HCT116 (cell line): Measurements from ENCODE around the gene TENT5D. TPM values are rescaled to one million over a fixed set of nuclear protein-coding genes. Genes with fewer than 3 reads are reported as not detected.

Experiments
- ATAC-seq: fragments of 200-7000 bp; cut with Tn5 transposase; 2 replicates; pipeline ENCODE4 v1.9.1; 2020; ENCODE audit warnings: mild to moderate bottlenecking, moderate library complexity
- BruUV-seq: library from RNA; stranded (reverse); fragments of 400-500 nt; replicated peaks from 2 replicates; lab custom pipeline; 2021; lab: Mats Ljungman, UMichigan
- CTCF ChIA-PET: fragments of 300-600 bp; sonication (Branson Sonifier 250); formaldehyde crosslinking; loops from one replicate; lab custom pipeline; 2021; ENCODE audit warnings: antibody characterized with exemption; lab: Charles Lee
- POLR2A ChIA-PET: fragments of 300-600, 350-600 bp; sonication (Branson Sonifier 250); formaldehyde crosslinking; loops from one replicate; lab custom pipeline; 2021; ENCODE audit warnings: antibody characterized with exemption; lab: Charles Lee
- RAD21 ChIA-PET, 2 experiments: fragments of 300-600 bp; sonication (Branson Sonifier 250); formaldehyde crosslinking; loops; one replicate each; lab custom pipeline; 2023; ENCODE audit warnings: low total read pairs in 2 of 2; ENCODE audit not compliant: uncharacterized antibody in 2 of 2, unreplicated experiment in 2 of 2, low non-redundant PET in 1 of 2; lab: Charles Lee
- DNase-seq: peaks from one replicate; pipeline ENCODE4 v3.0.0-alpha.2; 2010; ENCODE audit warnings: low read depth, low spot score
- H2AFZ ChIP-seq: fragments of 200-600 bp; shearing (Covaris generic), sonication (generic); 2 replicates; pipeline ENCODE4 v1.6.1; 2017; ENCODE audit warnings: low read depth, mixed run types, mixed read lengths, antibody characterized with exemption, low read length; ENCODE audit not compliant: poor library complexity, severe bottlenecking
- H3K27ac ChIP-seq: 2 replicates; pipeline ENCODE4 v1.5.1; 2012; ENCODE audit warnings: low read depth, low read length
- H3K27me3 ChIP-seq: fragments of 200-600 bp; sonication (generic); 2 replicates; pipeline ENCODE4 v1.6.1; 2016; ENCODE audit warnings: mixed run types, low read length, mixed read lengths; ENCODE audit not compliant: insufficient read depth
- H3K36me3 ChIP-seq, 2 experiments: fragments of 200-500 bp in 1 of 2; fragments of 200-600 bp in 1 of 2; sonication (Bioruptor generic) in 1 of 2; sonication (generic) in 1 of 2; 2 replicates each; pipeline versions ENCODE4 v1.5.1 to v1.6.1; 2014 to 2016; ENCODE audit warnings: low read length in 2 of 2, inconsistent platforms in 1 of 2, mixed read lengths in 1 of 2, mixed run types in 1 of 2; ENCODE audit not compliant: insufficient read depth in 2 of 2, control insufficient read depth in 1 of 2
- H3K4me1 ChIP-seq, 2 experiments: fragments of 200-600 bp in 1 of 2; sonication (generic) in 1 of 2; 2 replicates each; pipeline versions ENCODE4 v1.5.1 to v1.6.1; 2012 to 2017; ENCODE audit warnings: low read length in 2 of 2, inconsistent platforms in 1 of 2, mild to moderate bottlenecking in 1 of 2, mixed read lengths in 1 of 2, mixed run types in 1 of 2, moderate library complexity in 1 of 2; ENCODE audit not compliant: insufficient read depth in 2 of 2, control insufficient read depth in 1 of 2
- H3K4me2 ChIP-seq: fragments of 200-600 bp; sonication (generic); 2 replicates; pipeline ENCODE4 v1.6.1; 2017; ENCODE audit warnings: mixed run types, low read length, mixed read lengths
- H3K4me3 ChIP-seq, 2 experiments: fragments of 200-600 bp in 1 of 2; sonication (generic) in 1 of 2; replicated peaks in 1 of 2; 2 replicates each; pipeline ENCODE4 v1.5.1; 2011 to 2016; ENCODE audit warnings: low read length in 2 of 2, control low read depth in 1 of 2, low read depth in 1 of 2, mild to moderate bottlenecking in 1 of 2, mixed read lengths in 1 of 2, mixed run types in 1 of 2
- H3K79me2 ChIP-seq: fragments of 200-600 bp; sonication (generic); 2 replicates; pipeline ENCODE4 v1.6.1; 2017; ENCODE audit warnings: mild to moderate bottlenecking, mixed run types, low read length, moderate library complexity, mixed read lengths; ENCODE audit not compliant: insufficient read depth
- H3K9ac ChIP-seq: fragments of 200-600 bp; sonication (generic); 2 replicates; pipeline ENCODE4 v1.6.1; 2016; ENCODE audit warnings: low read length, mixed read lengths
- H3K9me2 ChIP-seq: fragments of 200-600 bp; sonication (generic), shearing (Covaris generic); 2 replicates; pipeline ENCODE4 v1.6.1; 2017; ENCODE audit warnings: mixed run types, mild to moderate bottlenecking, moderate library complexity; ENCODE audit not compliant: insufficient read depth
- H3K9me3 ChIP-seq, 2 experiments: fragments of 200-500 bp in 1 of 2; fragments of 200-600 bp in 1 of 2; sonication (Bioruptor generic) in 1 of 2; sonication (generic) in 1 of 2; 2 replicates each; pipeline ENCODE4 v1.6.1; 2014 to 2017; ENCODE audit warnings: low read length in 2 of 2, mixed read lengths in 2 of 2, inconsistent platforms in 1 of 2, low read depth in 1 of 2, mild to moderate bottlenecking in 1 of 2, mixed run types in 1 of 2, moderate library complexity in 1 of 2; ENCODE audit not compliant: control insufficient read depth in 1 of 2, insufficient read depth in 1 of 2
- H4K20me1 ChIP-seq: fragments of 200-600 bp; sonication (generic), shearing (Covaris generic); 2 replicates; pipeline ENCODE4 v1.6.1; 2017; ENCODE audit warnings: mixed run types, mild to moderate bottlenecking, moderate library complexity; ENCODE audit not compliant: insufficient read depth
- CBX3 ChIP-seq: IDR thresholded peaks from 2 replicates; pipeline ENCODE4 v1.6.1; 2012; ENCODE audit warnings: low read depth
- EGR1 ChIP-seq: IDR thresholded peaks from 2 replicates; pipeline ENCODE4 v1.6.1; 2012; ENCODE audit warnings: low read depth
- ELF1 ChIP-seq: IDR thresholded peaks from 2 replicates; pipeline ENCODE4 v1.6.1; 2012; ENCODE audit warnings: low read depth, borderline replicate concordance
- FOSL1 ChIP-seq: IDR thresholded peaks from 2 replicates; pipeline ENCODE4 v1.6.1; 2012; ENCODE audit warnings: low read depth
- POLR2A ChIP-seq: IDR thresholded peaks from 2 replicates; pipeline ENCODE4 v1.7.0; 2011; ENCODE audit warnings: borderline replicate concordance; ENCODE audit not compliant: insufficient read depth, insufficient read length; ENCODE audit errors: extremely low read depth
- RAD21 ChIP-seq: IDR thresholded peaks from 2 replicates; pipeline ENCODE4 v1.6.1; 2012; ENCODE audit warnings: low read depth, mild to moderate bottlenecking
- SIN3A ChIP-seq: IDR thresholded peaks from 2 replicates; pipeline ENCODE4 v1.6.1; 2012; ENCODE audit warnings: low read depth
- TCF7L2 ChIP-seq: IDR thresholded peaks from 2 replicates; pipeline ENCODE4 v1.7.0; 2011; ENCODE audit warnings: borderline replicate concordance, inconsistent platforms; ENCODE audit not compliant: insufficient read depth, insufficient read length; ENCODE audit errors: extremely low read depth
- ZNF274 ChIP-seq: fragments of 200-500 bp; sonication (Bioruptor generic); IDR thresholded peaks from 2 replicates; pipeline ENCODE4 v1.6.1; 2014; ENCODE audit warnings: mild to moderate bottlenecking, low read depth, low read length, inconsistent platforms
- intact Hi-C: fragments of 100-400 bp; cut with micrococcal nuclease; formaldehyde crosslinking; loops from 2 replicates; pipeline ENCODE4 v1.10.0; 2022
- total RNA-seq: library from RNA; stranded (reverse); gene quantifications from one replicate; pipeline ENCODE4 v1.2.1, GENCODE V29; 2021; ENCODE audit not compliant: unreplicated experiment
- TF ChIP-seq, protein P1 (sequence below): IDR thresholded peaks from 2 replicates; pipeline ENCODE4 v1.6.1; 2012
- TF ChIP-seq, protein P2 (sequence below), 3 experiments: fragments of 200-600 bp in 1 of 3; sonication (generic) in 1 of 3; IDR thresholded peaks in 2 of 3; conservative IDR thresholded peaks in 1 of 3; 2 replicates each; pipeline ENCODE4 v1.5.1; 2012 to 2017; ENCODE audit warnings: low read depth in 2 of 3, low read length in 2 of 3, antibody characterized with exemption in 1 of 3, borderline replicate concordance in 1 of 3, control low read depth in 1 of 3, mild to moderate bottlenecking in 1 of 3, mixed read lengths in 1 of 3, mixed run types in 1 of 3, moderate library complexity in 1 of 3; ENCODE audit not compliant: insufficient read depth in 1 of 3
- TF ChIP-seq, protein P3 (sequence below): IDR thresholded peaks from 2 replicates; pipeline ENCODE4 v1.6.1; 2011; ENCODE audit warnings: mild to moderate bottlenecking, low read length, moderate library complexity; ENCODE audit not compliant: insufficient replicate concordance; ENCODE audit errors: extremely low read depth
- TF ChIP-seq, protein P4 (sequence below): IDR thresholded peaks from 2 replicates; pipeline ENCODE4 v1.6.1; 2012
- TF ChIP-seq, protein P5 (sequence below): IDR thresholded peaks from 2 replicates; pipeline ENCODE4 v1.6.1; 2012; ENCODE audit warnings: low read depth

The TENT5D gene
- total RNA-seq, 1 experiment from 2014 or later = not detected

DNA sequence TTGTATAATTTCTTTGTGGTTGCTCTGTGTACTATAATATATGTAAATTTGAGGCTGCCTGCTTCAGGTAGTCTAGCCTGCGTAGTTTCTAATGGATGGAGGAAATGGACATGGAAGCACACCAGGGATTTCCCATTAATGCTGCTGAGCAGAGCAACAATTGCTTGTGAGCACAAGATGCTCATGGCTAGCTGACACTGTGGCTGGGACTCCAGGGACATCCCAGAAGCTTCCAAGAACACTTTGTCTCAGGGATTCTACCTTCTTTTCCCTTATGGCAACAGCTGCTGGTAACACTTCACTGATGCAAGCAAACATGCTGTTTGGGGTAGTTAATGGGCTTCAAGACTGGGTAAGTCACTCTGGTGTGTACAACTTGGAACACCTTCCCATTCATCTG lies 66.1 kb downstream of the TENT5D start:
- Histone ChIP-seq H3K9me3 (no peaks in the 10 kb centered on the region), H3K9ac (no peak overlapping the region), H3K9me2 (no peaks in the 10 kb centered on the region), H3K27me3 (no peaks in the 10 kb centered on the region), H4K20me1 (no peaks in the 10 kb centered on the region), H3K27ac (no peak overlapping the region), H3K4me1 (no peaks in the 10 kb centered on the region), H3K79me2 (no peaks in the 10 kb centered on the region), H3K4me2 (no peak overlapping the region), H3K4me3 (no peak overlapping the region), H3K36me3 (no peaks in the 10 kb centered on the region), H2AFZ (no peak overlapping the region)
- POLR2A ChIA-PET = no interaction called here
- ATAC-seq = no peak
- no TSS peak for BruUV-seq
- intact Hi-C loops = no loop called here
- DNase-seq = no peak
- RAD21 ChIA-PET = no interaction called here
- CTCF ChIA-PET = no interaction called here
- TF ChIP-seq, protein P1, sequence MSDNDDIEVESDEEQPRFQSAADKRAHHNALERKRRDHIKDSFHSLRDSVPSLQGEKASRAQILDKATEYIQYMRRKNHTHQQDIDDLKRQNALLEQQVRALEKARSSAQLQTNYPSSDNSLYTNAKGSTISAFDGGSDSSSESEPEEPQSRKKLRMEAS = no peak
- TF ChIP-seq ZNF274 (no peak), FOSL1 (no peak), POLR2A (no peak), SIN3A (no peak), EGR1 (no peak), ELF1 (no peak), RAD21 (no peak)
- TF ChIP-seq, protein P2, sequence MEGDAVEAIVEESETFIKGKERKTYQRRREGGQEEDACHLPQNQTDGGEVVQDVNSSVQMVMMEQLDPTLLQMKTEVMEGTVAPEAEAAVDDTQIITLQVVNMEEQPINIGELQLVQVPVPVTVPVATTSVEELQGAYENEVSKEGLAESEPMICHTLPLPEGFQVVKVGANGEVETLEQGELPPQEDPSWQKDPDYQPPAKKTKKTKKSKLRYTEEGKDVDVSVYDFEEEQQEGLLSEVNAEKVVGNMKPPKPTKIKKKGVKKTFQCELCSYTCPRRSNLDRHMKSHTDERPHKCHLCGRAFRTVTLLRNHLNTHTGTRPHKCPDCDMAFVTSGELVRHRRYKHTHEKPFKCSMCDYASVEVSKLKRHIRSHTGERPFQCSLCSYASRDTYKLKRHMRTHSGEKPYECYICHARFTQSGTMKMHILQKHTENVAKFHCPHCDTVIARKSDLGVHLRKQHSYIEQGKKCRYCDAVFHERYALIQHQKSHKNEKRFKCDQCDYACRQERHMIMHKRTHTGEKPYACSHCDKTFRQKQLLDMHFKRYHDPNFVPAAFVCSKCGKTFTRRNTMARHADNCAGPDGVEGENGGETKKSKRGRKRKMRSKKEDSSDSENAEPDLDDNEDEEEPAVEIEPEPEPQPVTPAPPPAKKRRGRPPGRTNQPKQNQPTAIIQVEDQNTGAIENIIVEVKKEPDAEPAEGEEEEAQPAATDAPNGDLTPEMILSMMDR (IDR thresholded peaks at IDR 0.05 in 2 of 3, conservative IDR thresholded peaks at IDR 0.05 in 1 of 3; ENCODE audit: borderline replicate concordance in 1 of 3, insufficient read depth in 1 of 3, low read depth in 2 of 3, low read length in 2 of 3) = no peak

DNA sequence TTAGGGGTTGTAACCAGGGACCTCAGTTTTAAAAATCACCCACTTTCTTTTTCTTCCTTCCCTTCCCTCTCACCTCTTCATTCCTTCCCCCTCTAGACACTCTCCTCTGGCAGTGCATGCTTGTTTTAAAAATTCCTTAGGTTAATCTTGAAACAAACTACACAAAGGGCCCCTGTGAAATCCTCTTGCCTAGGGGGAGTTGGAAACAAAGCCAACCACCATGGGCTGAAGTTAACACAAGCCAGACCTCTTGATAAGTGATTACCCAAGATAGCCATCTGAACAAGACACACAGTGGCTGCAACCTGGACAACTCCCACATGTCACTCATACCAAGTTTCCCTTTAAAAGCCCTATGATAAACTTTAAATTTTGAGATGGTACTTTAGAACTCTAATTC lies 68.9 kb downstream of the TENT5D start:
- POLR2A ChIA-PET = no interaction called here
- no peak overlapping the region for H2AFZ ChIP-seq
- no peak overlapping the region for H3K27ac ChIP-seq
- H3K9me3 ChIP-seq = no peaks in the 10 kb centered on the region
- H3K36me3 ChIP-seq = no peaks in the 10 kb centered on the region
- CTCF ChIA-PET = no interaction called here
- H3K9me2 ChIP-seq = no peaks in the 10 kb centered on the region
- no peak overlapping the region for H3K9ac ChIP-seq
- H3K4me2 ChIP-seq = no peak overlapping the region
- no peaks in the 10 kb centered on the region for H3K79me2 ChIP-seq
- no peaks in the 10 kb centered on the region for H3K27me3 ChIP-seq
- intact Hi-C loops = no loop called here
- no peaks in the 10 kb centered on the region for H3K4me1 ChIP-seq
- H3K4me3 ChIP-seq = no peak overlapping the region
- DNase-seq (no peak), ATAC-seq (no peak)
- BruUV-seq = no TSS peak
- RAD21 ChIA-PET = no interaction called here
- H4K20me1 ChIP-seq = no peaks in the 10 kb centered on the region
- TF ChIP-seq, protein P3, sequence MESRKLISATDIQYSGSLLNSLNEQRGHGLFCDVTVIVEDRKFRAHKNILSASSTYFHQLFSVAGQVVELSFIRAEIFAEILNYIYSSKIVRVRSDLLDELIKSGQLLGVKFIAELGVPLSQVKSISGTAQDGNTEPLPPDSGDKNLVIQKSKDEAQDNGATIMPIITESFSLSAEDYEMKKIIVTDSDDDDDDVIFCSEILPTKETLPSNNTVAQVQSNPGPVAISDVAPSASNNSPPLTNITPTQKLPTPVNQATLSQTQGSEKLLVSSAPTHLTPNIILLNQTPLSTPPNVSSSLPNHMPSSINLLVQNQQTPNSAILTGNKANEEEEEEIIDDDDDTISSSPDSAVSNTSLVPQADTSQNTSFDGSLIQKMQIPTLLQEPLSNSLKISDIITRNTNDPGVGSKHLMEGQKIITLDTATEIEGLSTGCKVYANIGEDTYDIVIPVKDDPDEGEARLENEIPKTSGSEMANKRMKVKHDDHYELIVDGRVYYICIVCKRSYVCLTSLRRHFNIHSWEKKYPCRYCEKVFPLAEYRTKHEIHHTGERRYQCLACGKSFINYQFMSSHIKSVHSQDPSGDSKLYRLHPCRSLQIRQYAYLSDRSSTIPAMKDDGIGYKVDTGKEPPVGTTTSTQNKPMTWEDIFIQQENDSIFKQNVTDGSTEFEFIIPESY = no peak
- TF ChIP-seq, protein P4, sequence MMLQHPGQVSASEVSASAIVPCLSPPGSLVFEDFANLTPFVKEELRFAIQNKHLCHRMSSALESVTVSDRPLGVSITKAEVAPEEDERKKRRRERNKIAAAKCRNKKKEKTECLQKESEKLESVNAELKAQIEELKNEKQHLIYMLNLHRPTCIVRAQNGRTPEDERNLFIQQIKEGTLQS = no peak
- TF ChIP-seq, protein P5, sequence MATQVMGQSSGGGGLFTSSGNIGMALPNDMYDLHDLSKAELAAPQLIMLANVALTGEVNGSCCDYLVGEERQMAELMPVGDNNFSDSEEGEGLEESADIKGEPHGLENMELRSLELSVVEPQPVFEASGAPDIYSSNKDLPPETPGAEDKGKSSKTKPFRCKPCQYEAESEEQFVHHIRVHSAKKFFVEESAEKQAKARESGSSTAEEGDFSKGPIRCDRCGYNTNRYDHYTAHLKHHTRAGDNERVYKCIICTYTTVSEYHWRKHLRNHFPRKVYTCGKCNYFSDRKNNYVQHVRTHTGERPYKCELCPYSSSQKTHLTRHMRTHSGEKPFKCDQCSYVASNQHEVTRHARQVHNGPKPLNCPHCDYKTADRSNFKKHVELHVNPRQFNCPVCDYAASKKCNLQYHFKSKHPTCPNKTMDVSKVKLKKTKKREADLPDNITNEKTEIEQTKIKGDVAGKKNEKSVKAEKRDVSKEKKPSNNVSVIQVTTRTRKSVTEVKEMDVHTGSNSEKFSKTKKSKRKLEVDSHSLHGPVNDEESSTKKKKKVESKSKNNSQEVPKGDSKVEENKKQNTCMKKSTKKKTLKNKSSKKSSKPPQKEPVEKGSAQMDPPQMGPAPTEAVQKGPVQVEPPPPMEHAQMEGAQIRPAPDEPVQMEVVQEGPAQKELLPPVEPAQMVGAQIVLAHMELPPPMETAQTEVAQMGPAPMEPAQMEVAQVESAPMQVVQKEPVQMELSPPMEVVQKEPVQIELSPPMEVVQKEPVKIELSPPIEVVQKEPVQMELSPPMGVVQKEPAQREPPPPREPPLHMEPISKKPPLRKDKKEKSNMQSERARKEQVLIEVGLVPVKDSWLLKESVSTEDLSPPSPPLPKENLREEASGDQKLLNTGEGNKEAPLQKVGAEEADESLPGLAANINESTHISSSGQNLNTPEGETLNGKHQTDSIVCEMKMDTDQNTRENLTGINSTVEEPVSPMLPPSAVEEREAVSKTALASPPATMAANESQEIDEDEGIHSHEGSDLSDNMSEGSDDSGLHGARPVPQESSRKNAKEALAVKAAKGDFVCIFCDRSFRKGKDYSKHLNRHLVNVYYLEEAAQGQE = no peak
- TF ChIP-seq CBX3 = no peak
- no peak for TF ChIP-seq TCF7L2
